ENCODE measurements around the gene MYL7.
A peak's percentile ranks its signal among the peaks of the same experiment; 100 is the strongest.

Gene MYL7

DNA sequence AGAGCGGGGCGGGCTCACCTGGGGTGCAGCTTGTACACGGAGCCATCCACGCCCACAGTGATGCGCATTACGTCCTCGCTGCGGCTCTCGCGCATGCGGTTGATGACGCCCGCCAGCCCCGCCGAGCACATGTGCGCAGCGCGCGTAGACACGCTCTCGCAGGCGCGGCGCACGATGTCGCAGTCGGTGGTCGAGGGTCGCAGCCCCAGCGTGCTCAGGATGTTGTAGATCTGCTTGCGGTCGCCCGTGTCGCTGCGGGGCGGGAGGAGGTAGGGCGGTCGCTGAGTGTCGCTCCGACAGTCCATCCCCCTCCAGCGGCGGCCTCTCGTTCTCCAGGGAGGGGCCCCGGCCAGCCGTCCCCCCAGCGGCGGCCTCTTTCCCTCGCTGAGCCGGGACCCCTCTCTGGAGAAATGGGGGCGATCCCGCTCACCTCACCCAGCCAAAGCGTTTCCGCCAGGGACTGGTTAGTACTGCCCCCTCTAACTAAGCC is 4.4 kb upstream of the MYL7 start:
- Histone ChIP-seq H3K4me3 (ENCODE audit: low read depth, low read length) (no peak overlapping the region), H3K36me3 (no peaks in the 10 kb centered on the region), H3K9me3 (ENCODE audit: severe bottlenecking) (no peaks in the 10 kb centered on the region), H3K27ac (peak overlapping the region; percentile 57), H3K27me3 (ENCODE audit: insufficient read depth, low read depth, severe bottlenecking) (no peaks in the 10 kb centered on the region)
- TF ChIP-seq, protein P1, sequence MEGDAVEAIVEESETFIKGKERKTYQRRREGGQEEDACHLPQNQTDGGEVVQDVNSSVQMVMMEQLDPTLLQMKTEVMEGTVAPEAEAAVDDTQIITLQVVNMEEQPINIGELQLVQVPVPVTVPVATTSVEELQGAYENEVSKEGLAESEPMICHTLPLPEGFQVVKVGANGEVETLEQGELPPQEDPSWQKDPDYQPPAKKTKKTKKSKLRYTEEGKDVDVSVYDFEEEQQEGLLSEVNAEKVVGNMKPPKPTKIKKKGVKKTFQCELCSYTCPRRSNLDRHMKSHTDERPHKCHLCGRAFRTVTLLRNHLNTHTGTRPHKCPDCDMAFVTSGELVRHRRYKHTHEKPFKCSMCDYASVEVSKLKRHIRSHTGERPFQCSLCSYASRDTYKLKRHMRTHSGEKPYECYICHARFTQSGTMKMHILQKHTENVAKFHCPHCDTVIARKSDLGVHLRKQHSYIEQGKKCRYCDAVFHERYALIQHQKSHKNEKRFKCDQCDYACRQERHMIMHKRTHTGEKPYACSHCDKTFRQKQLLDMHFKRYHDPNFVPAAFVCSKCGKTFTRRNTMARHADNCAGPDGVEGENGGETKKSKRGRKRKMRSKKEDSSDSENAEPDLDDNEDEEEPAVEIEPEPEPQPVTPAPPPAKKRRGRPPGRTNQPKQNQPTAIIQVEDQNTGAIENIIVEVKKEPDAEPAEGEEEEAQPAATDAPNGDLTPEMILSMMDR (IDR thresholded peaks at IDR 0.05; ENCODE audit: low read depth, low read length): no peak
- DNase-seq: no peak

GRCh38 chr7:44144968-44145478 is 3.9 kb upstream of the MYL7 start:
- TF ChIP-seq, protein P1 (IDR thresholded peaks at IDR 0.05; ENCODE audit: low read depth, low read length): no peak

DNA sequence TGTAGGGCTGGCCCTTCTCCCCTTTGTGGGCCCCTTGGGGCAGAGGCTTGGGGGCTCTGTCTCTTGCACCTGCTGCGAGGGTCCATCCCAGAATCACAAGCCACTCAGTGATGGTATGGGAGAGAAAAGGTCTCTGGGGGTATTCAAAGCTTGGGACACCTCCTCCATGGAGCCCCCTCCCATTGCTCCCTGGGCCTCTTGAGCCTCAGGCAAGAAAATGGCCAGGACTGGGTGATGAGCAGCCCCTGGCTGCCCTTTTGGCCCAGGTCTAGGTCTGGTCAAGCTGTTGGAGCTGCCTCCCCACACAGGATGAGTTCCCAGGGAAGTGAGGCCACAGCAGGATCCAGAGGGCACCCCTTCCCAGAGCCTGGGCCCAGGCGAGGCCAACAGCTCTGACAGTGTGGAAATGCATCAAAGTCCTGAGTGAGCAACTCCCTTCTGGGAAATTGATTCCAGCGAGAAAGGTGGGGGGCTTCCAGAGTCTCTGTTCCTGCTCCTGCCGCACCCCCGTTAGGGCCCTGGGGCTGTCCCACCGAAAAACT is 3.4 kb upstream of the MYL7 start:
- Histone ChIP-seq H3K4me3 (ENCODE audit: low read depth, low read length) (no peak overlapping the region), H3K27me3 (ENCODE audit: insufficient read depth, low read depth, severe bottlenecking) (no peaks in the 10 kb centered on the region), H3K27ac (no peak overlapping the region; the same call in 1 of the 2 replicates), H3K36me3 (no peaks in the 10 kb centered on the region), H3K9me3 (ENCODE audit: severe bottlenecking) (no peaks in the 10 kb centered on the region)
- peak; percentile 3 for DNase-seq
- TF ChIP-seq, protein P1 (IDR thresholded peaks at IDR 0.05; ENCODE audit: low read depth, low read length): no peak

More at GRCh38 chr7:44144968-44145478, 3.9 kb upstream of the MYL7 start:
- DNase-seq: peak; percentile 5
- Histone ChIP-seq H3K4me3 (ENCODE audit: low read depth, low read length) (no peak overlapping the region), H3K27ac (peak overlapping the region; percentile 57), H3K27me3 (ENCODE audit: insufficient read depth, low read depth, severe bottlenecking) (no peaks in the 10 kb centered on the region), H3K9me3 (ENCODE audit: severe bottlenecking) (no peaks in the 10 kb centered on the region), H3K36me3 (no peaks in the 10 kb centered on the region)

GRCh38 chr7:44143646-44144250 is 2.6 kb upstream of the MYL7 start:
- Histone ChIP-seq H3K9me3 (ENCODE audit: severe bottlenecking) (no peaks in the 10 kb centered on the region), H3K4me3 (ENCODE audit: low read depth, low read length) (no peak overlapping the region), H3K27ac (no peak overlapping the region), H3K36me3 (no peaks in the 10 kb centered on the region), H3K27me3 (ENCODE audit: insufficient read depth, low read depth, severe bottlenecking) (no peaks in the 10 kb centered on the region)
- TF ChIP-seq, protein P1 (IDR thresholded peaks at IDR 0.05; ENCODE audit: low read depth, low read length): no peak
- DNase-seq: peak; percentile 3

- Histone ChIP-seq H3K36me3 (no peaks in the 10 kb centered on the region), H3K27me3 (ENCODE audit: insufficient read depth, low read depth, severe bottlenecking) (no peaks in the 10 kb centered on the region), H3K9me3 (ENCODE audit: severe bottlenecking) (no peaks in the 10 kb centered on the region), H3K27ac (no peak overlapping the region), H3K4me3 (ENCODE audit: low read depth, low read length) (no peak overlapping the region)
- TF ChIP-seq, protein P1 (IDR thresholded peaks at IDR 0.05; ENCODE audit: low read depth, low read length): no peak
- no peak for DNase-seq
Observed at GRCh38 chr7:44142028-44142427, 896 bp upstream of the MYL7 start.
